HL-60 (cell line): ENCODE results near the gene ESR1.

Experiments used
- DNase-seq, 2 experiments: peaks; one replicate each; pipeline ENCODE4 v3.0.0-alpha.2; 2010 to 2020; ENCODE audit warnings: low read depth in 1 of 2, low spot score in 1 of 2
- H3K27ac ChIP-seq: fragments of 250-450 bp; sonication (Bioruptor Pico); replicated peaks from 2 replicates; pipeline ENCODE4 v1.5.1; 2020; ENCODE audit warnings: mild to moderate bottlenecking, moderate library complexity
- H3K27me3 ChIP-seq: fragments of 250-450 bp; sonication (Bioruptor Pico); 2 replicates; pipeline ENCODE4 v1.5.1; 2021; ENCODE audit warnings: mild to moderate bottlenecking, moderate library complexity; ENCODE audit not compliant: insufficient read depth, poor library complexity, severe bottlenecking
- H3K4me3 ChIP-seq: replicated peaks from 2 replicates; pipeline ENCODE4 v1.5.1; 2011; ENCODE audit warnings: mild to moderate bottlenecking, control low read depth, low read length; ENCODE audit not compliant: insufficient read depth
- GABPA ChIP-seq: IDR thresholded peaks from 2 replicates; pipeline ENCODE4 v1.6.1; 2012; ENCODE audit warnings: low read depth
- POLR2AphosphoS5 ChIP-seq: IDR thresholded peaks from 2 replicates; pipeline ENCODE4 v1.6.1; 2012; ENCODE audit warnings: low read depth
- SPI1 ChIP-seq: IDR thresholded peaks from 2 replicates; pipeline ENCODE4 v1.6.1; 2012; ENCODE audit warnings: low read depth, mild to moderate bottlenecking, borderline replicate concordance
- TF ChIP-seq, protein P1 (sequence below): IDR thresholded peaks from 2 replicates; pipeline ENCODE4 v1.6.1; 2012; ENCODE audit warnings: low read depth; ENCODE audit not compliant: insufficient replicate concordance
- TF ChIP-seq, protein P2 (sequence below): IDR thresholded peaks from one replicate; pipeline ENCODE4 v1.5.1; 2011; ENCODE audit warnings: low read length, control low read depth, inconsistent platforms; ENCODE audit not compliant: insufficient read depth

The ESR1 gene

DNA sequence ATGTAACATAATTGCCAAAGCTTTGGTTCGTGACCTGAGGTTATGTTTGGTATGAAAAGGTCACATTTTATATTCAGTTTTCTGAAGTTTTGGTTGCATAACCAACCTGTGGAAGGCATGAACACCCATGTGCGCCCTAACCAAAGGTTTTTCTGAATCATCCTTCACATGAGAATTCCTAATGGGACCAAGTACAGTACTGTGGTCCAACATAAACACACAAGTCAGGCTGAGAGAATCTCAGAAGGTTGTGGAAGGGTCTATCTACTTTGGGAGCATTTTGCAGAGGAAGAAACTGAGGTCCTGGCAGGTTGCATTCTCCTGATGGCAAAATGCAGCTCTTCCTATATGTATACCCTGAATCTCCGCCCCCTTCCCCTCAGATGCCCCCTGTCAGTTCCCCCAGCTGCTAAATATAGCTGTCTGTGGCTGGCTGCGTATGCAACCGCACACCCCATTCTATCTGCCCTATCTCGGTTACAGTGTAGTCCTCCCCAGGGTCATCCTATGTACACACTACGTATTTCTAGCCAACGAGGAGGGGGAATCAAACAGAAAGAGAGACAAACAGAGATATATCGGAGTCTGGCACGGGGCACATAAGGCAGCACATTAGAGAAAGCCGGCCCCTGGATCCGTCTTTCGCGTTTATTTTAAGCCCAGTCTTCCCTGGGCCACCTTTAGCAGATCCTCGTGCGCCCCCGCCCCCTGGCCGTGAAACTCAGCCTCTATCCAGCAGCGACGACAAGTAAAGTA, 547 bp upstream of the ESR1 start:
- Histone ChIP-seq H3K27ac (no peak overlapping the region), H3K27me3 (peaks cover 52% of the 10 kb centered on the region), H3K4me3 (no peak overlapping the region)
- TF ChIP-seq, protein P1, sequence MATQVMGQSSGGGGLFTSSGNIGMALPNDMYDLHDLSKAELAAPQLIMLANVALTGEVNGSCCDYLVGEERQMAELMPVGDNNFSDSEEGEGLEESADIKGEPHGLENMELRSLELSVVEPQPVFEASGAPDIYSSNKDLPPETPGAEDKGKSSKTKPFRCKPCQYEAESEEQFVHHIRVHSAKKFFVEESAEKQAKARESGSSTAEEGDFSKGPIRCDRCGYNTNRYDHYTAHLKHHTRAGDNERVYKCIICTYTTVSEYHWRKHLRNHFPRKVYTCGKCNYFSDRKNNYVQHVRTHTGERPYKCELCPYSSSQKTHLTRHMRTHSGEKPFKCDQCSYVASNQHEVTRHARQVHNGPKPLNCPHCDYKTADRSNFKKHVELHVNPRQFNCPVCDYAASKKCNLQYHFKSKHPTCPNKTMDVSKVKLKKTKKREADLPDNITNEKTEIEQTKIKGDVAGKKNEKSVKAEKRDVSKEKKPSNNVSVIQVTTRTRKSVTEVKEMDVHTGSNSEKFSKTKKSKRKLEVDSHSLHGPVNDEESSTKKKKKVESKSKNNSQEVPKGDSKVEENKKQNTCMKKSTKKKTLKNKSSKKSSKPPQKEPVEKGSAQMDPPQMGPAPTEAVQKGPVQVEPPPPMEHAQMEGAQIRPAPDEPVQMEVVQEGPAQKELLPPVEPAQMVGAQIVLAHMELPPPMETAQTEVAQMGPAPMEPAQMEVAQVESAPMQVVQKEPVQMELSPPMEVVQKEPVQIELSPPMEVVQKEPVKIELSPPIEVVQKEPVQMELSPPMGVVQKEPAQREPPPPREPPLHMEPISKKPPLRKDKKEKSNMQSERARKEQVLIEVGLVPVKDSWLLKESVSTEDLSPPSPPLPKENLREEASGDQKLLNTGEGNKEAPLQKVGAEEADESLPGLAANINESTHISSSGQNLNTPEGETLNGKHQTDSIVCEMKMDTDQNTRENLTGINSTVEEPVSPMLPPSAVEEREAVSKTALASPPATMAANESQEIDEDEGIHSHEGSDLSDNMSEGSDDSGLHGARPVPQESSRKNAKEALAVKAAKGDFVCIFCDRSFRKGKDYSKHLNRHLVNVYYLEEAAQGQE, result no peak
- no peak for TF ChIP-seq SPI1
- no peak for TF ChIP-seq POLR2AphosphoS5
- no peak for TF ChIP-seq GABPA
- TF ChIP-seq, protein P2, sequence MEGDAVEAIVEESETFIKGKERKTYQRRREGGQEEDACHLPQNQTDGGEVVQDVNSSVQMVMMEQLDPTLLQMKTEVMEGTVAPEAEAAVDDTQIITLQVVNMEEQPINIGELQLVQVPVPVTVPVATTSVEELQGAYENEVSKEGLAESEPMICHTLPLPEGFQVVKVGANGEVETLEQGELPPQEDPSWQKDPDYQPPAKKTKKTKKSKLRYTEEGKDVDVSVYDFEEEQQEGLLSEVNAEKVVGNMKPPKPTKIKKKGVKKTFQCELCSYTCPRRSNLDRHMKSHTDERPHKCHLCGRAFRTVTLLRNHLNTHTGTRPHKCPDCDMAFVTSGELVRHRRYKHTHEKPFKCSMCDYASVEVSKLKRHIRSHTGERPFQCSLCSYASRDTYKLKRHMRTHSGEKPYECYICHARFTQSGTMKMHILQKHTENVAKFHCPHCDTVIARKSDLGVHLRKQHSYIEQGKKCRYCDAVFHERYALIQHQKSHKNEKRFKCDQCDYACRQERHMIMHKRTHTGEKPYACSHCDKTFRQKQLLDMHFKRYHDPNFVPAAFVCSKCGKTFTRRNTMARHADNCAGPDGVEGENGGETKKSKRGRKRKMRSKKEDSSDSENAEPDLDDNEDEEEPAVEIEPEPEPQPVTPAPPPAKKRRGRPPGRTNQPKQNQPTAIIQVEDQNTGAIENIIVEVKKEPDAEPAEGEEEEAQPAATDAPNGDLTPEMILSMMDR, result no peak
- no peak for DNase-seq

DNA sequence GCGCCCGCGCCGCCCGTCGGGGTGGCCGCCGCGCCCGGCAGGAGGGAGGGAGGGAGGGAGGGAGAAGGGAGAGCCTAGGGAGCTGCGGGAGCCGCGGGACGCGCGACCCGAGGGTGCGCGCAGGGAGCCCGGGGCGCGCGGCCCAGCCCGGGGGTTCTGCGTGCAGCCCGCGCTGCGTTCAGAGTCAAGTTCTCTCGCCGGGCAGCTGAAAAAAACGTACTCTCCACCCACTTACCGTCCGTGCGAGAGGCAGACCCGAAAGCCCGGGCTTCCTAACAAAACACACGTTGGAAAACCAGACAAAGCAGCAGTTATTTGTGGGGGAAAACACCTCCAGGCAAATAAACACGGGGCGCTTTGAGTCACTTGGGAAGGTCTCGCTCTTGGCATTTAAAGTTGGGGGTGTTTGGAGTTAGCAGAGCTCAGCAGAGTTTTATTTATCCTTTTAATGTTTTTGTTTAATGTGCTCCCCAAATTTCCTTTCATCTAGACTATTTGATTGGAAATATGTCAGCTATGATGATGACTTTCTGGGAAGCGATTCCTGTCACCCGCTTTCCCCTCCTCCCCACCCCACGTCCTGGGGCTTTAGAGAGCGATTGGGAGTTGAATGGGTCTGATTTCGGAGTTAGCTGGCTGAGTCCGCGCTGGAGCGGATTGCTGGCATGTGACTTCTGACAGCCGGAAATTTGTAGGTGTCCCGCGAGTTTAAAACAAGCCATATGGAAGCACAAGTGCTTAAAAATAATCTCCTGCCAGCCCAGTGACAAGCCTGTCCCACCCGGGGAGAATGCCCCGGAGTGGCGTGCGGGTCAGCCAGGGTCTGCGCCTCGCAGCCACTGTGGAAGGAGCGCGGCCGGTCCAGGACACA, 1.1 kb downstream of the ESR1 start:
- Histone ChIP-seq H3K27me3 (peaks cover 55% of the 10 kb centered on the region), H3K27ac (no peak overlapping the region), H3K4me3 (no peak overlapping the region)
- no peak for DNase-seq
- TF ChIP-seq POLR2AphosphoS5 (no peak), SPI1 (no peak), GABPA (no peak)
- TF ChIP-seq, protein P1, result no peak
- TF ChIP-seq, protein P2, result no peak

DNA sequence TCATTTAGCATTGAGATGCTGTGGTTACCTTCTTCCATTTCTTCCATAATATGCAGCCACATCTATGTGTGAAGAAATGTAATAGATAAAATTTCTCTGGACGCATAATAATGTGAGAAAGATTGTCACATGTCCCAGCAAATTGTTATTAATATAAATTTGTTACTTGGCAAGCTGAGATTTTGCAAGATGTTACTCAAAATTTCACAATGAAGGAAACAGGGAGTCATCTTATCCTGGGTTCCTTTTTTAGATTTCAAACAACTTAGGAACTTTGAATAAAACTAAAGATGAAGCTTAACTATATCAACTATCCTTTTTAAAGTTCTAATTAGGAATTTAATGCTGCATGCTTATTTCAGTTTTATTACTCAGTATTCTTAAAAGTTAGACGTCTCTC, 3.6 kb downstream of the ESR1 start:
- no peak overlapping the region for H3K27ac ChIP-seq
- TF ChIP-seq, protein P2, result no peak
- TF ChIP-seq SPI1, result no peak
- TF ChIP-seq, protein P1, result no peak
- TF ChIP-seq GABPA, result no peak
- TF ChIP-seq POLR2AphosphoS5, result no peak
- no peak for DNase-seq
- no peak overlapping the region for H3K4me3 ChIP-seq
- peaks cover 49% of the 10 kb centered on the region for H3K27me3 ChIP-seq
